Keratinocyte (primary cell): Measurements from ENCODE around the gene CLDND1. TPM values are rescaled to one million over a fixed set of nuclear protein-coding genes. Genes with fewer than 3 reads are reported as not detected.
A peak's percentile ranks its signal among the peaks of the same experiment; 100 is the strongest.

Experiments
- DNase-seq: peaks from one replicate; pipeline ENCODE4 v3.0.0-alpha.2; 2011; ENCODE audit warnings: low read depth, missing footprints, low spot score
- FAIRE-seq: peaks from 2 replicates; lab custom pipeline; 2011; peaks lifted over from hg19 to GRCh38; lab: Jason Lieb, UNC
- H2AFZ ChIP-seq: 2 replicates; pipeline ENCODE4 v1.6.0; 2012; ENCODE audit warnings: low read length, control low read depth, inconsistent platforms; ENCODE audit not compliant: control insufficient read depth
- H3K27ac ChIP-seq: 2 replicates; pipeline ENCODE4 v1.5.1; 2011; ENCODE audit warnings: low read length; ENCODE audit not compliant: control insufficient read depth, insufficient read depth
- H3K27me3 ChIP-seq: 3 replicates; pipeline ENCODE4 v1.6.0; 2011; ENCODE audit warnings: low read length; ENCODE audit not compliant: control insufficient read depth, insufficient read depth; ENCODE audit errors: extremely low read depth
- H3K36me3 ChIP-seq, 2 experiments: 2 replicates in 1 of 2; 3 replicates in 1 of 2; pipeline ENCODE4 v1.5.1; 2011; ENCODE audit warnings: low read length in 2 of 2, mild to moderate bottlenecking in 1 of 2; ENCODE audit not compliant: control insufficient read depth in 2 of 2, insufficient read depth in 2 of 2; ENCODE audit errors: extremely low read depth in 1 of 2
- H3K4me1 ChIP-seq: 3 replicates; pipeline ENCODE4 v1.5.1; 2011; ENCODE audit warnings: low read length; ENCODE audit not compliant: control insufficient read depth, insufficient read depth; ENCODE audit errors: extremely low read depth
- H3K4me2 ChIP-seq: 3 replicates; pipeline ENCODE4 v1.6.0; 2011; ENCODE audit warnings: low read depth, low read length; ENCODE audit not compliant: control insufficient read depth, insufficient read depth; ENCODE audit errors: extremely low read depth
- H3K4me3 ChIP-seq, 3 experiments: fragments of 200-600 bp in 1 of 3; sonication (generic) in 1 of 3; 2 replicates in 2 of 3; 3 replicates in 1 of 3; pipeline ENCODE4 v1.5.1; 2011 to 2016; ENCODE audit warnings: low read length in 3 of 3, mild to moderate bottlenecking in 3 of 3, control low read depth in 2 of 3, inconsistent platforms in 1 of 3, low read depth in 1 of 3, mixed read lengths in 1 of 3, mixed run types in 1 of 3, moderate library complexity in 1 of 3; ENCODE audit not compliant: control insufficient read depth in 2 of 3, insufficient read depth in 2 of 3; ENCODE audit errors: extremely low read depth in 1 of 3
- H3K79me2 ChIP-seq: 2 replicates; pipeline ENCODE4 v1.6.0; 2012; ENCODE audit warnings: low read length; ENCODE audit not compliant: control insufficient read depth, insufficient read depth
- H3K9ac ChIP-seq: 3 replicates; pipeline ENCODE4 v1.6.0; 2011; ENCODE audit warnings: low read length; ENCODE audit not compliant: control insufficient read depth, insufficient read depth; ENCODE audit errors: extremely low read depth
- H3K9me1 ChIP-seq: 3 replicates; pipeline ENCODE4 v1.6.0; 2011; ENCODE audit warnings: low read length; ENCODE audit not compliant: control insufficient read depth, insufficient read depth; ENCODE audit errors: extremely low read depth
- H3K9me3 ChIP-seq: 2 replicates; pipeline ENCODE4 v1.5.1; 2012; ENCODE audit warnings: low read depth, low read length; ENCODE audit not compliant: control insufficient read depth
- H4K20me1 ChIP-seq: 3 replicates; pipeline ENCODE4 v1.6.0; 2011; ENCODE audit warnings: low read length; ENCODE audit not compliant: control insufficient read depth, insufficient read depth; ENCODE audit errors: extremely low read depth
- EZH2 ChIP-seq: IDR thresholded peaks from one replicate; pipeline ENCODE4 v1.6.1; 2012; ENCODE audit warnings: inconsistent platforms, mild to moderate bottlenecking, low read length, moderate library complexity
- dilution Hi-C: fragments of 300-500 bp; cut with MboI; formaldehyde crosslinking; loops from one replicate; pipeline ENCODE4 v1.7.0; 2020; ENCODE audit warnings: low sequenced_read_pairs; ENCODE audit not compliant: extremely low pct_ligation_motif_present
- polyA plus RNA-seq, 5 experiments: library from polyadenylated mRNA; depleted of rRNA in 3 of 5; stranded (reverse) in 3 of 5; stranded (forward) in 1 of 5; unstranded in 1 of 5; fragments of >200 nt; gene quantifications; 1 replicate in 1 of 5; 2 replicates in 3 of 5; 3 replicates in 1 of 5; pipeline versions ENCODE4 v1.2.1 to v1.2.3, GENCODE V29; 2011 to 2012; ENCODE audit warnings: missing spikeins in 2 of 5, low read depth in 1 of 5, low replicate concordance in 1 of 5
- TF ChIP-seq, protein P1 (sequence below), 3 experiments: IDR thresholded peaks in 1 of 3; conservative IDR thresholded peaks in 1 of 3; optimal IDR thresholded peaks in 1 of 3; 2 replicates in 2 of 3; 3 replicates in 1 of 3; pipeline versions ENCODE3 to v1.5.1; 2011; ENCODE audit warnings: low read length in 3 of 3, mild to moderate bottlenecking in 3 of 3, moderate library complexity in 2 of 3, control low read depth in 1 of 3, inconsistent platforms in 1 of 3; ENCODE audit not compliant: insufficient read depth in 2 of 3; ENCODE audit errors: extremely low read depth in 1 of 3

The CLDND1 gene
- polyA plus RNA-seq, 1 donor (not counting 4 experiments of a cell fraction or from before 2014, with no cell fraction given): 137 TPM

DNA sequence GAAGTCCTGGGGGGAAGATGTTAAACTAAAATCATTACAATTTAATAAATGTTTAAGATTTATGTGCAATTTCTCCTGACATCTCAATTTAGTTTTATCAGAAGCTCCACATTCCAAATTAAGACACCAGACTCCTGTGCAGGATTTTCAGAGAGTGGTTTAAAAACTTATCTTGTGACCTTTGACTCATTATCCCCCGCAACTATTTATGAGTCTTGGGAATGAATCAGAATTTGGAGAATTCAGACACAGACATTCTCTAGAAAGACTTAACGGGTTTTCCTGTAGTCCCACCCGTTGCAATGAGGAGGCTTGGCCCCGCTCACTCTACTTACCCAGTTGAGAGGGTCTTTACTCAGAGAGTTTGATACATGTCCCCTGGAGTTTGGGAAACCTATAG, 18.2 kb downstream of the CLDND1 start:
- Histone ChIP-seq H3K79me2 (no peaks in the 10 kb centered on the region), H3K4me1 (peaks cover 9% of the 10 kb centered on the region), H3K4me3 (no peak overlapping the region), H3K4me2 (no peak overlapping the region), H3K9me1 (no peaks in the 10 kb centered on the region), H3K36me3 (no peaks in the 10 kb centered on the region), H3K27me3 (no peaks in the 10 kb centered on the region), H3K27ac (no peak overlapping the region), H3K9me3 (no peaks in the 10 kb centered on the region), H3K9ac (no peak overlapping the region), H2AFZ (no peak overlapping the region), H4K20me1 (no peaks in the 10 kb centered on the region)
- DNase-seq (no peak), FAIRE-seq (no peak)
- dilution Hi-C loops: no loop called here
- TF ChIP-seq EZH2: no peak
- TF ChIP-seq, protein P1, sequence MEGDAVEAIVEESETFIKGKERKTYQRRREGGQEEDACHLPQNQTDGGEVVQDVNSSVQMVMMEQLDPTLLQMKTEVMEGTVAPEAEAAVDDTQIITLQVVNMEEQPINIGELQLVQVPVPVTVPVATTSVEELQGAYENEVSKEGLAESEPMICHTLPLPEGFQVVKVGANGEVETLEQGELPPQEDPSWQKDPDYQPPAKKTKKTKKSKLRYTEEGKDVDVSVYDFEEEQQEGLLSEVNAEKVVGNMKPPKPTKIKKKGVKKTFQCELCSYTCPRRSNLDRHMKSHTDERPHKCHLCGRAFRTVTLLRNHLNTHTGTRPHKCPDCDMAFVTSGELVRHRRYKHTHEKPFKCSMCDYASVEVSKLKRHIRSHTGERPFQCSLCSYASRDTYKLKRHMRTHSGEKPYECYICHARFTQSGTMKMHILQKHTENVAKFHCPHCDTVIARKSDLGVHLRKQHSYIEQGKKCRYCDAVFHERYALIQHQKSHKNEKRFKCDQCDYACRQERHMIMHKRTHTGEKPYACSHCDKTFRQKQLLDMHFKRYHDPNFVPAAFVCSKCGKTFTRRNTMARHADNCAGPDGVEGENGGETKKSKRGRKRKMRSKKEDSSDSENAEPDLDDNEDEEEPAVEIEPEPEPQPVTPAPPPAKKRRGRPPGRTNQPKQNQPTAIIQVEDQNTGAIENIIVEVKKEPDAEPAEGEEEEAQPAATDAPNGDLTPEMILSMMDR (optimal IDR thresholded peaks at IDR 0.05 in 1 of 3, IDR thresholded peaks at IDR 0.05 in 1 of 3, conservative IDR thresholded peaks at IDR 0.05 in 1 of 3; ENCODE audit: extremely low read depth in 1 of 3, insufficient read depth in 2 of 3, low read length in 3 of 3): no peak

- H3K27me3 ChIP-seq: no peaks in the 10 kb centered on the region
- no peaks in the 10 kb centered on the region for H3K9me3 ChIP-seq
- H3K9ac ChIP-seq: no peak overlapping the region
- DNase-seq: no peak
- peaks cover 9% of the 10 kb centered on the region for H3K4me1 ChIP-seq
- TF ChIP-seq, protein P1 (optimal IDR thresholded peaks at IDR 0.05 in 1 of 3, IDR thresholded peaks at IDR 0.05 in 1 of 3, conservative IDR thresholded peaks at IDR 0.05 in 1 of 3; ENCODE audit: extremely low read depth in 1 of 3, insufficient read depth in 2 of 3, low read length in 3 of 3): no peak
- dilution Hi-C loops: no loop called here
- H3K4me2 ChIP-seq: peak overlapping the region; percentile 51
- H3K36me3 ChIP-seq: no peaks in the 10 kb centered on the region
- no peak overlapping the region for H3K4me3 ChIP-seq
- H3K79me2 ChIP-seq: no peaks in the 10 kb centered on the region
- FAIRE-seq: peak; percentile 43
- H2AFZ ChIP-seq: no peak overlapping the region
- no peaks in the 10 kb centered on the region for H3K9me1 ChIP-seq
- H3K27ac ChIP-seq: no peak overlapping the region
- H4K20me1 ChIP-seq: no peaks in the 10 kb centered on the region
Measured at GRCh38 chr3:98501863-98502576, 20.7 kb downstream of the CLDND1 start.
